A673 (cell line): ENCODE data around the gene SLC2A4. TPM values are rescaled to one million over a fixed set of nuclear protein-coding genes. Genes with fewer than 3 reads are reported as not detected.

Experiments used
- BruUV-seq: library from RNA; stranded (reverse); fragments of 400-500 nt; replicated peaks from 2 replicates; lab custom pipeline; 2021; lab: Mats Ljungman, UMichigan
- CTCF ChIA-PET: fragments of 300-600 bp; sonication (Branson Sonifier 250); formaldehyde crosslinking; loops from one replicate; lab custom pipeline; 2022; ENCODE audit warnings: antibody characterized with exemption; lab: Charles Lee
- POLR2A ChIA-PET: fragments of 300-600 bp; sonication (Branson Sonifier 250); formaldehyde crosslinking; loops from one replicate; lab custom pipeline; 2022; ENCODE audit warnings: antibody characterized with exemption; ENCODE audit not compliant: low non-redundant PET; lab: Charles Lee
- DNase-seq: peaks from one replicate; pipeline ENCODE4 v3.0.0-alpha.2; 2015; ENCODE audit warnings: low spot score
- H3K27ac ChIP-seq: fragments of 200-600 bp; sonication (generic); 2 replicates; pipeline ENCODE4 v1.5.1; 2016; ENCODE audit warnings: mixed run types, low read depth, mild to moderate bottlenecking, mixed read lengths, antibody characterized with exemption, low read length; ENCODE audit not compliant: poor library complexity, severe bottlenecking
- H3K27me3 ChIP-seq: fragments of 200-600 bp; sonication (generic); replicated peaks from 2 replicates; pipeline ENCODE4 v1.6.1; 2017; ENCODE audit warnings: mixed run types, low read depth, mild to moderate bottlenecking, mixed read lengths, antibody characterized with exemption, low read length; ENCODE audit not compliant: insufficient read depth, poor library complexity
- H3K36me3 ChIP-seq: fragments of 200-600 bp; sonication (generic); 2 replicates; pipeline ENCODE4 v1.6.1; 2016; ENCODE audit warnings: mixed run types, mild to moderate bottlenecking, mixed read lengths, antibody characterized with exemption, low read length; ENCODE audit not compliant: insufficient read depth, poor library complexity, severe bottlenecking
- H3K4me1 ChIP-seq: fragments of 200-600 bp; sonication (generic); 2 replicates; pipeline ENCODE4 v1.6.1; 2017; ENCODE audit warnings: mixed run types, mild to moderate bottlenecking, mixed read lengths, antibody characterized with exemption, low read length; ENCODE audit not compliant: insufficient read depth, poor library complexity, severe bottlenecking
- H3K4me3 ChIP-seq: fragments of 200-600 bp; sonication (generic); 2 replicates; pipeline ENCODE4 v1.5.1; 2016; ENCODE audit warnings: low read depth, mixed run types, mild to moderate bottlenecking, mixed read lengths, low read length; ENCODE audit not compliant: poor library complexity, severe bottlenecking
- H3K9me3 ChIP-seq: fragments of 200-600 bp; sonication (generic); 2 replicates; pipeline ENCODE4 v1.6.1; 2016; ENCODE audit warnings: mixed run types, low read depth, mild to moderate bottlenecking, mixed read lengths, antibody characterized with exemption, low read length; ENCODE audit not compliant: poor library complexity, severe bottlenecking
- CTCF ChIP-seq: fragments of 300-800, 200-600 bp; sonication (generic); conservative IDR thresholded peaks from 2 replicates; pipeline ENCODE4 v1.5.1; 2017; ENCODE audit warnings: low read depth, mild to moderate bottlenecking, antibody characterized with exemption, low read length, moderate library complexity, mixed read lengths
- EZH2 ChIP-seq: fragments of 200-600 bp; sonication (generic); IDR thresholded peaks from 2 replicates; pipeline ENCODE4 v1.6.1; 2017; ENCODE audit warnings: borderline replicate concordance, low read depth, mild to moderate bottlenecking, mixed read lengths, antibody characterized with exemption, low read length; ENCODE audit not compliant: poor library complexity, severe bottlenecking
- intact Hi-C: fragments of 100-400 bp; cut with micrococcal nuclease; formaldehyde crosslinking; loops from one replicate; pipeline ENCODE4 v1.10.0; 2022; ENCODE audit not compliant: unreplicated experiment
- total RNA-seq: library from RNA; stranded (reverse); gene quantifications from 2 replicates; pipeline ENCODE4 v1.2.3, GENCODE V29; 2021

The SLC2A4 gene
- total RNA-seq, 1 experiment from 2014 or later = 0.67 TPM

GRCh38 chr17:7304179-7304578 is 22.7 kb downstream of the SLC2A4 start:
- no peaks in the 10 kb centered on the region for H3K9me3 ChIP-seq
- no peaks in the 10 kb centered on the region for H3K27me3 ChIP-seq
- H3K4me3 ChIP-seq = no peak overlapping the region
- CTCF ChIA-PET = no interaction called here
- TF ChIP-seq CTCF (no peak), EZH2 (no peak)
- intact Hi-C loops = no loop called here
- H3K36me3 ChIP-seq = peaks cover under 1% of the 10 kb centered on the region
- POLR2A ChIA-PET = interaction anchor here (0.7 kb wide), 1 partner anchor 61 kb away, joined by 10 read pairs; no protein-coding TSS in a partner anchor
- H3K4me1 ChIP-seq = peaks cover 3% of the 10 kb centered on the region
- no peak overlapping the region for H3K27ac ChIP-seq
- DNase-seq = no peak
- no TSS peak for BruUV-seq

GRCh38 chr17:7306911-7307685 is 25.6 kb downstream of the SLC2A4 start, which contains the start of gene EIF5A:
Gene EIF5A, plus strand, starts transcription at chr17:7307628. Its CDS starts 2,008 bp downstream, at chr17:7309636.
- ChIA-PET CTCF (no interaction called here), POLR2A (interaction anchor here (0.6 kb wide), 1 partner anchor 379 kb away, joined by 4 read pairs; no protein-coding TSS in a partner anchor)
- Histone ChIP-seq H3K36me3 (peaks cover 28% of the 10 kb centered on the region), H3K4me3 (peak within 1 kb of the TSS; percentile 94), H3K9me3 (no peaks in the 10 kb centered on the region), H3K4me1 (peaks cover 19% of the 10 kb centered on the region), H3K27me3 (no peaks in the 10 kb centered on the region), H3K27ac (peak within 1 kb of the TSS; percentile 99)
- no peak for TF ChIP-seq CTCF
- no peak for TF ChIP-seq EZH2
- peak; percentile 100 for DNase-seq
- intact Hi-C loops = loop anchor here (5.0 kb wide), 1 partner anchor 55 kb away; the partner anchor contains the start of genes CTDNEP1 and ELP5
- no TSS peak for BruUV-seq

- Histone ChIP-seq H3K4me1 (peaks cover 19% of the 10 kb centered on the region), H3K36me3 (peaks cover 37% of the 10 kb centered on the region), H3K9me3 (no peaks in the 10 kb centered on the region), H3K27me3 (no peaks in the 10 kb centered on the region), H3K4me3 (peak overlapping the region; percentile 94), H3K27ac (peak overlapping the region; percentile 99)
- TF ChIP-seq EZH2 (no peak), CTCF (no peak)
- BruUV-seq = no TSS peak
- DNase-seq = peak; percentile 42
- intact Hi-C loops = loop anchor here (5.0 kb wide), 1 partner anchor 56 kb away; the partner anchor contains the start of genes CTDNEP1 and ELP5
- CTCF ChIA-PET = no interaction called here
- POLR2A ChIA-PET = no interaction called here
Measured at GRCh38 chr17:7307686-7308624, 26.4 kb downstream of the SLC2A4 start.
